K562 (cell line): ENCODE measurements around the gene AFDN. TPM values are rescaled to one million over a fixed set of nuclear protein-coding genes. Genes with fewer than 3 reads are reported as not detected.

Experiments
- ATAC-seq: fragments of 200-7000 bp; cut with Tn5 transposase; 3 replicates; pipeline ENCODE4 v1.9.1; 2020; ENCODE audit warnings: moderate library complexity
- BruUV-seq: library from RNA; stranded (reverse); fragments of 400-500 nt; replicated peaks from 2 replicates; lab custom pipeline; 2021; lab: Mats Ljungman, UMichigan
- CTCF ChIA-PET: fragments of 300-600 bp; formaldehyde crosslinking; extraction: SDS; loops from one replicate; lab custom pipeline; 2021; ENCODE audit warnings: low intra/inter-chr PET ratio; lab: Yijun Ruan, JAX
- POLR2A ChIA-PET: fragments of 300-600, 350-650 bp; sonication (Branson Sonifier 250); formaldehyde crosslinking; extraction: SDS; loops from one replicate; lab custom pipeline; 2021; ENCODE audit warnings: antibody characterized with exemption, inconsistent platforms; lab: Yijun Ruan, JAX
- DNase-seq, 4 experiments: peaks; one replicate each; pipeline versions ENCODE4 v3.0.0 to v3.0.0-alpha.2; 2011 to 2018; ENCODE audit warnings: low spot score in 3 of 4, mixed read lengths in 3 of 4; ENCODE audit errors: extremely low read depth in 1 of 4
- FAIRE-seq: peaks from 2 replicates; lab custom pipeline; 2011; peaks lifted over from hg19 to GRCh38; lab: Jason Lieb, UNC
- H2AFZ ChIP-seq: 2 replicates; pipeline ENCODE4 v1.6.0; 2011; ENCODE audit warnings: low read depth, low read length, control low read depth, inconsistent platforms
- H3K27ac ChIP-seq: fragments of 200-600 bp; 3 replicates; pipeline ENCODE4 v1.8.0; 2011; ENCODE audit warnings: low read depth, mild to moderate bottlenecking, control low read depth, inconsistent platforms, low read length, moderate library complexity, mixed read lengths; ENCODE audit errors: extremely low read depth
- H3K27me3 ChIP-seq, 2 experiments: fragments of 300-600 bp in 1 of 2; 2 replicates in 1 of 2; 3 replicates in 1 of 2; pipeline versions ENCODE4 v1.6.0 to v1.8.0; 2011; ENCODE audit warnings: inconsistent platforms in 2 of 2, low read length in 2 of 2, mild to moderate bottlenecking in 1 of 2, mixed read lengths in 1 of 2, moderate library complexity in 1 of 2; ENCODE audit not compliant: control insufficient read depth in 2 of 2, insufficient read depth in 2 of 2
- H3K36me3 ChIP-seq: fragments of 300-600 bp; 3 replicates; pipeline ENCODE4 v1.8.0; 2011; ENCODE audit warnings: mild to moderate bottlenecking, low read length, inconsistent platforms; ENCODE audit not compliant: control insufficient read depth, insufficient read depth
- H3K4me1 ChIP-seq, 2 experiments: fragments of 200-600 bp in 1 of 2; replicated peaks in 1 of 2; 2 replicates in 1 of 2; 3 replicates in 1 of 2; pipeline versions ENCODE4 v1.5.1 to v1.8.0; 2011; ENCODE audit warnings: inconsistent platforms in 2 of 2, low read length in 2 of 2, mild to moderate bottlenecking in 1 of 2, mixed read lengths in 1 of 2, moderate library complexity in 1 of 2; ENCODE audit not compliant: control insufficient read depth in 2 of 2, insufficient read depth in 2 of 2
- H3K4me2 ChIP-seq: 2 replicates; pipeline ENCODE4 v1.6.1; 2011; ENCODE audit warnings: low read length, control low read depth, inconsistent platforms, mixed read lengths; ENCODE audit not compliant: insufficient read depth
- H3K4me3 ChIP-seq: fragments of 200-600 bp; sonication (generic), shearing (Covaris generic); 2 replicates; pipeline ENCODE4 v1.5.1; 2016; ENCODE audit warnings: control low read depth, inconsistent platforms
- H3K79me2 ChIP-seq: fragments of 200-600 bp; 3 replicates; pipeline ENCODE4 v1.8.0; 2011; ENCODE audit warnings: low read length, inconsistent platforms; ENCODE audit not compliant: control insufficient read depth, insufficient read depth
- H3K9ac ChIP-seq, 2 experiments: 2 replicates each; pipeline versions ENCODE4 v1.6.0 to v1.6.1; 2011; ENCODE audit warnings: low read depth in 2 of 2, low read length in 2 of 2, control low read depth in 1 of 2, inconsistent platforms in 1 of 2, mild to moderate bottlenecking in 1 of 2, mixed read lengths in 1 of 2; ENCODE audit not compliant: insufficient read depth in 1 of 2
- H3K9me1 ChIP-seq: one replicate; pipeline ENCODE4 v1.6.0; 2011; ENCODE audit warnings: inconsistent platforms, mild to moderate bottlenecking, low read length, moderate library complexity; ENCODE audit not compliant: control insufficient read depth, insufficient read depth
- H3K9me3 ChIP-seq: replicated peaks from 2 replicates; pipeline ENCODE4 v1.5.1; 2011; ENCODE audit warnings: low read depth, low read length, inconsistent platforms; ENCODE audit not compliant: control insufficient read depth, insufficient read depth
- H4K20me1 ChIP-seq: replicated peaks from 2 replicates; pipeline ENCODE4 v1.6.1; 2011; ENCODE audit warnings: low read length, inconsistent platforms, mixed read lengths; ENCODE audit not compliant: control insufficient read depth, insufficient read depth
- IRF2 ChIP-seq: sonication (generic); formaldehyde crosslinking; IDR thresholded peaks from 2 replicates; pipeline ENCODE4 v1.8.1; 2022; ENCODE audit warnings: mild to moderate bottlenecking, missing genetic modification reagents
- NFE2 ChIP-seq: IDR thresholded peaks from 2 replicates; pipeline ENCODE4 v1.6.1; 2014; ENCODE audit warnings: antibody characterized with exemption, low read depth
- RFX1 ChIP-seq: fragments of 450-650 bp; IDR thresholded peaks from 2 replicates; pipeline ENCODE4 v1.6.1; 2016; ENCODE audit warnings: mild to moderate bottlenecking, moderate library complexity
- SMC3 ChIP-seq: conservative IDR thresholded peaks from 2 replicates; pipeline ENCODE4 v1.6.1; 2011; ENCODE audit warnings: low read depth, low read length, improper control_type of control experiment; ENCODE audit not compliant: insufficient read depth
- SREBF1 ChIP-seq: fragments of 150-350 bp; IDR thresholded peaks from 2 replicates; pipeline ENCODE4 v1.6.1; 2014; ENCODE audit warnings: antibody characterized with exemption, low read depth, low read length, borderline replicate concordance
- ZNF3 ChIP-seq: fragments of 250-450 bp; sonication (Bioruptor Pico); IDR thresholded peaks from 2 replicates; pipeline ENCODE4 v1.5.0; 2021; ENCODE audit warnings: mild to moderate bottlenecking, moderate library complexity
- WGBS: fragments of 100-300 bp; shearing (Covaris generic); methylation state at CpG from one replicate; pipeline ENCODE4 v1.1.6; 2016; ENCODE audit warnings: low coverage, mixed read lengths; ENCODE audit not compliant: insufficient coverage; ENCODE audit errors: missing lambda C conversion rate; 5-methylcytosine and 5-hydroxymethylcytosine counted together
- in situ Hi-C: fragments of 300-500 bp; cut with MboI; formaldehyde crosslinking; loops from 4 replicates; pipeline ENCODE4 v1.15.0; 2018; ENCODE audit warnings: inconsistent platforms, mixed read lengths
- intact Hi-C: fragments of 100-400 bp; cut with micrococcal nuclease; formaldehyde crosslinking; loops from 2 replicates; pipeline ENCODE4 v1.14.2; 2022
- polyA plus RNA-seq, 8 experiments: library from polyadenylated mRNA; depleted of rRNA in 4 of 8; stranded (reverse) in 5 of 8; unstranded in 3 of 8; fragments of >200 nt; fragmentation: Nextera tagmentation in 2 of 8; fragmentation: Illumina TruSeq in 1 of 8; extraction: Ambion mirVana in 2 of 8; extraction: Trizol in 1 of 8; gene quantifications; 2 replicates each; pipeline versions ENCODE4 v1.2.1 to v1.2.3, GENCODE V29; 2011 to 2014; ENCODE audit warnings: inconsistent platforms in 1 of 8, missing spikeins in 1 of 8
- total RNA-seq, 7 experiments: library from RNA; depleted of rRNA in 6 of 7; stranded (reverse); fragments of >200 nt in 6 of 7; fragmentation: Illumina TruSeq in 2 of 7; extraction: Trizol in 2 of 7; gene quantifications; 2 replicates each; pipeline versions ENCODE4 v1.2.1 to v1.2.3, GENCODE V29; 2011 to 2021; ENCODE audit warnings: low replicate concordance in 1 of 7

AFDN gene
- total and polyA plus RNA-seq, 9 of the 15 experiments (the other 6 are each of a cell fraction or from before 2014, with no cell fraction given) = 7.2 to 129 (median 105) TPM

GRCh38 chr6:167913699-167914098 lies 87.0 kb downstream of the AFDN start:
- H3K4me2 ChIP-seq = no peak overlapping the region
- H3K4me3 ChIP-seq = no peak overlapping the region
- WGBS = 88% methylated on average over 3 of the region's 3 CpGs
- peaks cover 7% of the 10 kb centered on the region for H3K9me1 ChIP-seq
- no peaks in the 10 kb centered on the region for H3K9me3 ChIP-seq
- H3K4me1 ChIP-seq = no peaks in the 10 kb centered on the region
- H3K36me3 ChIP-seq = peaks cover 81% of the 10 kb centered on the region
- no peaks in the 10 kb centered on the region for H4K20me1 ChIP-seq
- DNase-seq = no peak
- intact Hi-C loops (no loop called here), in situ Hi-C loops (no loop called here)
- no peak for ATAC-seq
- no peaks in the 10 kb centered on the region for H3K27me3 ChIP-seq
- no peak overlapping the region for H3K9ac ChIP-seq
- BruUV-seq = no TSS peak
- H2AFZ ChIP-seq = no peak overlapping the region
- ChIA-PET CTCF (no interaction called here), POLR2A (no interaction called here)
- no peaks in the 10 kb centered on the region for H3K79me2 ChIP-seq
- H3K27ac ChIP-seq = no peak overlapping the region
- TF ChIP-seq RFX1 (peak; percentile 49), SMC3 (no peak)
- no peak for FAIRE-seq

DNA sequence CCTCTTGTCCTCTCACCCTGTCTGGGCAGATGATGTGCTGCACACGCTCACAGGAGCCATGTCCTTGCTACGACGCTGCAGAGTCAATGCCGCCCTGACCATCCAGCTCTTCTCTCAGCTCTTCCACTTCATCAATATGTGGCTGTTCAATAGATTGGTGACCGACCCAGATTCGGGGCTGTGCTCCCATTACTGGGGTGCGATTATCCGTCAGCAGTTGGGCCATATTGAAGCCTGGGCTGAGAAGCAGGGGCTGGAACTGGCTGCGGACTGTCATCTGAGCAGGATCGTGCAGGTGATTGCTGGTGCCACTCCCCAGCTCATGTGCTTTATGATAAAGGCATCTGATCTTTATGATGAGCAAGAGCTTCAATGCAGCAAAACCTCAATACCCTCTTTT lies 88.4 kb downstream of the AFDN start:
- WGBS = 92% methylated on average over 10 of the region's 10 CpGs
- Histone ChIP-seq H3K36me3 (peaks cover 96% of the 10 kb centered on the region), H3K27me3 (no peaks in the 10 kb centered on the region), H3K9ac (no peak overlapping the region), H3K9me1 (peaks cover 7% of the 10 kb centered on the region), H3K9me3 (no peaks in the 10 kb centered on the region), H3K27ac (no peak overlapping the region), H3K4me1 (no peaks in the 10 kb centered on the region), H3K4me3 (no peak overlapping the region), H4K20me1 (no peaks in the 10 kb centered on the region), H3K4me2 (no peak overlapping the region), H2AFZ (no peak overlapping the region), H3K79me2 (no peaks in the 10 kb centered on the region)
- CTCF ChIA-PET = no interaction called here
- POLR2A ChIA-PET = interaction anchor here (1.7 kb wide), 1 partner anchor 16 kb away, joined by 5 read pairs; no protein-coding TSS in a partner anchor
- FAIRE-seq (no peak), ATAC-seq (no peak), DNase-seq (no peak)
- in situ Hi-C loops = no loop called here
- intact Hi-C loops = no loop called here
- TF ChIP-seq ZNF3 (CRISPR knock-in tag) (no peak), SREBF1 (no peak), NFE2 (no peak), IRF2 (CRISPR knock-in tag) (0 out of 2 replicates have a peak, but pooled peaks have one; percentile 54)
- no TSS peak for BruUV-seq
